HG03354 (cell line): ENCODE data around the gene FAM193A.
"Not testable (repeated sequence)": the region's sequence is repeated elsewhere in the genome, so short reads cannot be mapped to it uniquely, and the experiment has no call there.

Source experiments
- ATAC-seq: cut with Tn5 transposase; IDR thresholded peaks from one replicate; pipeline ENCODE4 v1.9.1; 2021; ENCODE audit warnings: mild to moderate bottlenecking; ENCODE audit not compliant: unreplicated experiment, poor library complexity, severe bottlenecking

FAM193A gene

DNA sequence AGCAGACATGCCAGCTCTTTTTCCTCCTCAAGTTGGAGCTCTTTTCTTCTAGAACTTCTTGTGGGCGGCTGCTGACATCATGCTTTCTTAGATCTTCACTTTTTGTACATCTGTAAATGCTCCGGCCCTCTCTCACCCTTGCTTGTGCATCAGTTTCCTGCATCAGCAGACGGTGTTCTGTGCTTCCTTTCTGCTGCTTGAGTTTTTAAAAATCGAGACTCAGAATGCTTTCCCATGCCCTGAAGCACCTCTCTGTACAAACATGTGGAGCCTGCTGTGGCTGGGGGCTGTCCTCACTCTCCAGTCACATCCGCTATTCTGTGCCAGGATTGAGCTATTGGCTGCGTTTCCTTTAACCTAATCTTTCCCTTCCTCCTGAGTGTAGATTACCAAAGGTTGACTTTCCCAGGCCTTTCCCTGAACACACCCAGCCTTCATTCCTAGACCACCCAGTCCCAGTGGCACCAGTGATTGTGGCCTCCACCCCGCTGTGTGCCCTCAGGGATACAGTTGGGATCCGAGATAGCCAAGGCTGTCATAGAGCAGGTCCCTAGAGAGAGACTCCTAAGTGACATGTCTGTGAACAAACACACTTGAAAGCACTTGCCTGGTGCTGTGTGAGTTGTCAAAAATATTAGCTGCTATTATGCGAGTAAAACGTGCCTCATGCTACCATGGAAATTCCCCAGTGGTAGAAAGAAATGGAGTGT is 177.8 kb downstream of the FAM193A start:
- ATAC-seq: no peak

- ATAC-seq: no peak
These were observed 178.5 kb downstream of the FAM193A start for GRCh38 chr4:2714918-2715317.

GRCh38 chr4:2715426-2715825 is 179.0 kb downstream of the FAM193A start:
- no peak for ATAC-seq

DNA sequence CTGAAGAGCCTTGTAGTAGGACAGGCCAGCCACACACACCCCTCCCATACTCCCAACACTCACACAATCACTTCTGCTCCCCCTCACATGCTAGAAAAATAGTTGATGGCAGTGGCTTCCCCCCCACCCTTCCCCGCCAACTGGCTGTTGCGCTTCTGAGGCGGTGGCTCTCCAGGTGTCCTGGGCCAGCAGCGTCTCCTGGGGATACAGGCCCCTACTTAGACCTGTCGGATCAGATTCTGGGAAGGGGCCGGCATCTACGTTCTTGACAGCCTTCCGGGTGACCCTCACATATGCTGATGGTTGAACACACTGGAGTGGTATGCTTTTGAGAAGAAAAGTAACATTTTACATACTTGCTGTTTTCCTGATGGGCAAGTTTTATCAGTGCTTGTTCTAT is 179.8 kb downstream of the FAM193A start:
- ATAC-seq: no peak

GRCh38 chr4:2721586-2721985 is 185.1 kb downstream of the FAM193A start:
- no peak for ATAC-seq

DNA sequence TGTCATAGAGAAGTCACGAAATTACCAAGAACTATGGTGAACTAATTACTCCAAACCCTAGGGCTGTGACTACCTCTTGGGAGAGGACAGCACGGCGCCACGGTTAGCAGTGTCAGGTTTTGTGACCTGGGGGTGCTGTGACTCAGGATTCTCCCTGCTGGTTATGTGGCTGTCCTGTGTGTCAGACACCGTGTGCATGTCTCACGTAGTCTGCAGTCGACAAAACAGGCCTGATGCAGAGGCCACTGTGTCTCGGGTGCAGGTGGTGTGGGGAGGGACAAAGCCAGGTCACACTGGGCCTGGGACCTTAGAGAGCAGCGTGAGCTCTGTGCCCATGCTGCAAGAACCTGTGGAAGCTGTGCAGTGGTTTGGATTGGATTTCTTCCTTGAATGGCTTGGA is 185.6 kb downstream of the FAM193A start:
- ATAC-seq: no peak

GRCh38 chr4:2723751-2724150 is 187.3 kb downstream of the FAM193A start:
- ATAC-seq: no peak

DNA sequence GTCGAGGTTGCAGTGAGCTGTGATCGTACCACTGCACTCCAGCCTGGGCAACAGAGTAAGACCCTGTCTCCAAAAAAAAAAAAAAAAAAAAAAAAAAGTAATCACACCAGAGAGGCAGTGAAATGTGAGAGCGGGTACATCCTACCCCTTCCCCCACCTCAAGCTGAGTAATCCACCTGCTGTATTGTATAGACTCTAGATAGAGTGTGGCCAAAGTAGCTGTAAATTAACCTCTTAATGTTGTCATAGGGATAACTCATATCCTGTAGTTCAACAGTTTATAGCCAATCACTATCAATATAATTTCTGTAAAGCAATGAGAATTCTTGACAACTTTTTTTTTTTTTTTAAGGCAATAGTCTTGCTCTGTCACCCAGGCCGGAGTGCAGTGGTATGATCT is 188.9 kb downstream of the FAM193A start:
- no peak for ATAC-seq

GRCh38 chr4:2726881-2727280 is 190.4 kb downstream of the FAM193A start:
- ATAC-seq: not testable (repeated sequence)

- ATAC-seq: no peak
These were observed 191.8 kb downstream of the FAM193A start for GRCh38 chr4:2728221-2728620.

- no peak for ATAC-seq
These were observed 192.5 kb downstream of the FAM193A start for GRCh38 chr4:2728806-2729532.

GRCh38 chr4:2729533-2729875 is 193.1 kb downstream of the FAM193A start:
- no peak for ATAC-seq

DNA sequence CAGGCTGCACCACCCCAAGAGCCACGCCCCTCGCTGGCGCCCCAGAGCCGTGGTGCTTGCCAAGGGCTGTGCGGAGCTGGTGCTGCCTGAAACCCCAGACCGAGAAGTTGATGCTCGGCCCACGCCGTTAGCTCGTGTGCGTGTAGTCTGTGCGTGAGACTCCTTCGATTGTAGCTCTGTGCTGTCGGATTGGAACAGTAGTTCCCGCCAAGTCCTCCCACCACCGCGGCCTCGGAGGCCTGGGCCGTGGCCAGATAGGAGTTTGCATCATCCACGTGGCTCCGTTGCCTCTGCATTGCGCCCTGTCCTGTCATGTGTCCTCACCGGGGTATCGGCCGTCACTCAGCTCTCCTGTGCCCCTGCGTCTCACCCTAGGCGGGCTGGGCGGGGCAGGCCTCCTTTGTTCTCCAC is 195.5 kb downstream of the FAM193A start:
- no peak for ATAC-seq

GRCh38 chr4:2732526-2732925 is 196.1 kb downstream of the FAM193A start:
- ATAC-seq: no peak

DNA sequence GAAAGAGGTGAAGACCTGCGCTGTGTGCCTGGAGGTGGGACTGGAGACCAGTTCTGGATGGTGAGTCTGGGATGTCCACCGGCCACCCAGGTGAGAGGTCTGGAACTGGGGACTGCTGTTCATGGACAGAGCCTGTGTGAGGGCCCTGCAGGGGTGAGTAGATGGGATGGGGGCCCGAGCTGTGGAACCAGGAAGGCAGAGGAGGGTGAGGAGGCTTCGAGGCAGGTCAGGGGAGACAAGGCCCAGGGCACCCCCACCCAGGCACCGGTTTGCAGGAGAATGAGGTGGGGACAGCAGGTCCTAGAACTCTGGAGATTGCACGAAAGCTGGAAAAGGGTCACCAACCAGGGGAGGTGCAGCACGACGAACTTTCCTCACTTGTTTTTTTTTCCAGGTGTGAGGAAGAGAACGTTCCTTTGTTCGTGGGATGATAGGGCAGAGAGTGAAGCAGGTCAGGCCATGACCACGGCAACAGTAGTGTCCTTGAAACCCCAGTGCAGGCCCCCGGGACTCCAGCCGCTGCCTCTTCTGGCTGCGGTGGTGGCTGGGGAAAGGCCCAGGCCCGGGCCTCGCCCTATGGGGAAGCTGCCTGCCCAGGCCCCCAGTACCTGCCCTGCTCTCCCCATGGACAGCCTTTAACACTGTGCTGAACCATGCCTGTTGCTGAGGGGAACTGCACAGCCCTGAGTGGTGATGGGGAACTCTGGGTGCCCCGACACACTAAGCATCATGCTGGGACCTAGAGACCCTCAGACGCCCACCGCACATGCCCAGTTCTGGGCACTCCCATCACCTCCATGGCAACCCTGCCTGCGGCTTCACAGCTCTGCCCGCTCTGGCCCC is 196.8 kb downstream of the FAM193A start:
- no peak for ATAC-seq

- no peak for ATAC-seq
These were observed 197.6 kb downstream of the FAM193A start for GRCh38 chr4:2733844-2734574.

DNA sequence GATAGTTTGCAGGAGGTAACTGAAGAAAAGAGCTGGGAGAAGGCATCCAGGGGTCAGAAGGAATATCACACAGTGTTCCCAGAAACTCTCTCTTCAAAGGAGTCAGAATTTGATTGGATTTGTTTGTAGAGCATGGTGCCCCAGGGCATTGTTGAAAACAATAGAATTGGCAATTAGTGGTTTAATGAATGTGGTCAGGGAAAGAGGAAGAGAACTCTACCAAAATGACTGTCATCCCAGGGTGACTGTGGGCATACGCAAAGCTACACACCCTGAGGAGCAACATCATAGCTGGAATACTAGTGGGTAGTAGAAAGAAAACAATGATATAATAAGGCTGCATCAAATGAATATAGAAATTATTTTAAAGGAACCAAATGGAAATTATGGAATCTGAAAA is 198.2 kb downstream of the FAM193A start:
- ATAC-seq: no peak

DNA sequence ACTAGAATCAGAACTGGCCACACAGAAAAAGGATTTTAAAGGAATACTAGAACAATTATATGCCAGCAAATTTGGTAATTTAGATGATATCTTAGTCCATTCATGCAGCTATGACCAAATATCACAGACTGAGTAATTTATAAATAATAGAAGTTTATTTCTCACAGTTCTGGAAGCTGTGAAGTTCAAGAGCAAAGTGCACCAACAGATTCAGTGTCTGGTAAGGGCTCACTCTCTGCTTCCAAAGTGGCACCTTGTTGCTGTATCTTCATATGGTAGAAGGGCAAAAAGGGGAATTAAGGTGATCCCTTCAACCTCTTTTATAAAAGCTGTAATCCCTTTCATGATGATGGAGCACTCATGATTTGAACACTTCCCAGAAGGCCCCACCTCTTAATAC is 199.4 kb downstream of the FAM193A start:
- ATAC-seq: no peak

DNA sequence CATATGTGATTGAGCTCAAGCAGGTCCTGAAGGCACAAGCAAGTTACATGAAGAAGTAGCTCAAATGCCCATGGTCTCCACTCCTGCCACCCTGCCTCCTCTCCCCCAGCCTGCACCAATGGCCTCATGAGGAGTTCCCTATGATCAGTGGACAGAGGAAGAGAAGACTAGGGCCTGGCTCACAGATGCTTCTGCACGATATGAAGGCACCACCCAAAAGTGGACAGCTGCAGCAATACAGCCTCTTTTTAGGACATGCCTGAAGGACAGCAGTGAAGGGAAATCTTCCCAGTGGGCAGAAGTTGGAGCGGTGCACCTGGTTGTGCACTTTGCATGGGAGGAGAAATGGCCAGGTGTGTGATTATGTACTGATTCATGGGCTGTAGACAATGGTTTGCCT is 201.8 kb downstream of the FAM193A start:
- ATAC-seq: not testable (repeated sequence)

DNA sequence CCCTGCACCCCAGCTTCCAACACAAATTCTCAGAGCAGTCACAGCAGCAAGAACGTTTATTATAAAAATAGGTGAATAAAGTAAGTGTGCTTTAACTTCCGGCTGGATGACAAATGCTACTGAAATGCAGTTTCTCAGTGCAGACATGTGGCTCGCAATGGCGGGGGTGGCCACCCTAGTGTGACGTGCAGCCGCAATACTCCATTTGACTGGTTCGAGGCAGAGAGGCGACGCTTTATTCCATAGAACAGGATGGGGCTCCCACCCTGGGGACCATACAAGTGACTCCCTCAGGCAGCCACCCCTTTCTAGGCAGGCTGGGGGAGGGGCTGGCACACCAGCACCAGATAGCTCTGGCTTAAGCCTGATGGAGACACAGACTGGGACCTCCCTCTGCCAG is 205.2 kb downstream of the FAM193A start:
- no peak for ATAC-seq
